Cardiac septum (tissue), 1 donor: ENCODE measurements around the gene MRPL32. TPM values are rescaled to one million over a fixed set of nuclear protein-coding genes. Genes with fewer than 3 reads are reported as not detected.
"Not testable (repeated sequence)": the region's sequence is repeated elsewhere in the genome, so short reads cannot be mapped to it uniquely, and the experiment has no call there.

Source experiments
- DNase-seq: peaks from one replicate; pipeline ENCODE4 v3.0.0-alpha.2; 2020; ENCODE audit warnings: low spot score
- intact Hi-C: fragments of 100-400 bp; cut with DNase I; formaldehyde crosslinking; loops from one replicate; pipeline ENCODE4 v1.14.0; 2022
- long read RNA-seq: library from polyadenylated mRNA; unstranded; transcript quantifications from one replicate; pipeline ENCODE4 v2.0.0, GENCODE V29; 2021
- total RNA-seq: library from RNA; stranded (reverse); fragmentation: NEBNext Ultra II Directional; extraction: Animal tissue kit (Norgen Biotek cat#: 25700); gene quantifications from one replicate; pipeline ENCODE4 v1.2.1, GENCODE V29; 2021
- donor health status: DM: no; HTN: no; CAD: no.

MRPL32 gene
- 51.3 TPM for total RNA-seq
- long read RNA-seq, transcript MRPL32-201 (3 exons, 1,035 nt): major isoform, 36 of 45 reads
- long read RNA-seq, partial matches to known transcripts: 5 of 45 reads
- long read RNA-seq, other reads (novel, unspliced or antisense): 0 of 45 reads

DNA sequence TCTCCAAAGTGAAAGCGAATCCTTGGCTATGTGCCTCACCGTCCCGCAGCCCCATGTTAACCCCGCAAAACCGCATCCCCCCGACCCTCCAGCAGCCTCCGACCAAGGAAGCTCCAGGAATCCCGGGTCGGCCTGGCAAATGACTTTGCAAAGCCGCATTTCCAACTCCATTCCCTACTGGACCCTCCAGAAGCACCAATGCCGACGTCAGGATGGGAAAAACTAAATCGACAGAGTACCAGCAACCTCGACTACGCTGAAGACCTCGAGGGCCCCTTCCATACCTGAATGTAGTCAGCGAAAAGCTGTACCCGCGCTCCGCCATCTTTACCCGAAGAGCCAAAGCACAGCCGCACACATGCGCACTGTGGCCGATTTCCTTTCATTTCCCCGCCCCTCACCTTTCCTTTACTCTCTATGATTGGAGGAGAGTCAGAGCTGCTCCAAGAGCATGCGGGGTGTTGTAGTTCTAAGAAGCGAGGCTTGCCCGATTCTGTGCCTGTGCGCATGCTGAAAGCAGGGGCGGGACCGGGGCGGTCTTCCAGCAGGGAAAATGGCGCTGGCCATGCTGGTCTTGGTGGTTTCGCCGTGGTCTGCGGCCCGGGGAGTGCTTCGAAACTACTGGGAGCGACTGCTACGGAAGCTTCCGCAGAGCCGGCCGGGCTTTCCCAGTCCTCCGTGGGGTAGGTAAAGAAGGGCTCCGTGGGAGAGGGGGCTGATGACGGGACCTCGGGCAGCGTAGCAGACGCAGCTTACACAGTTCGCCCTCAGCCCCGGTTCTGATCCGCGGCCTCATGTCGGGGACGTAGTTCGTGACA lies at the start of gene MRPL32, which contains the start of gene PSMA2:
TSS of gene MRPL32 (plus strand) at position 543 of the 818 bp plus-strand sequence. CDS start at position 554, 11 bp downstream.
TSS of gene PSMA2 (minus strand) at position 341 of the 818 bp plus-strand sequence. CDS start at position 325, 16 bp downstream.
- DNase-seq: peak; percentile 98
- intact Hi-C loops: loop anchor here (2.0 to 5.0 kb wide), 2 partner anchors 19 to 40 kb away; partner anchors contain the start of gene C7orf25

DNA sequence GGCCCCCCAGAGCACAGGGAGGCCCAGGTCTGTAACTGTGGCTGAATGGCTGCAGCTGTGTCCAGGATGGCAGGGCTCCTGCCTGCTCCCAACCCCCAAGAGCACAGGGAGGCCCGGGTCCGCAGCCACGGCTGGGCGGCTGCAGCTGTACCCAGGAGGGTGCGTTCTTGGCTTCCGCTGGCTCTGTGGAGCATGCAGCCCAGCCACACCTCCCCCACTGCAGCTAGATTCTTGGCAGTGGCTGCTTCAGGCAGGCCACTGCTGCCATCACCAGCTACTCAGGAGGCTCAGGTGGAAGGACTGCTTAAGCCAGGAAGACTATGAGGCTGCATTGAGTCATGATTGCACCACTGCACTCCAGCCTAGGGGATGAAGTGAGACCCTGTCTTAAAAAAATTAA lies 48.2 kb upstream of the MRPL32 start:
- intact Hi-C loops: no loop called here
- no peak for DNase-seq

GRCh38 chr7:42885183-42885582 lies 47.0 kb upstream of the MRPL32 start:
- intact Hi-C loops, DNase-seq: not testable (repeated sequence)

- no peak for DNase-seq
- intact Hi-C loops: no loop called here
These were observed 46.0 kb upstream of the MRPL32 start for GRCh38 chr7:42886129-42886528.

DNA sequence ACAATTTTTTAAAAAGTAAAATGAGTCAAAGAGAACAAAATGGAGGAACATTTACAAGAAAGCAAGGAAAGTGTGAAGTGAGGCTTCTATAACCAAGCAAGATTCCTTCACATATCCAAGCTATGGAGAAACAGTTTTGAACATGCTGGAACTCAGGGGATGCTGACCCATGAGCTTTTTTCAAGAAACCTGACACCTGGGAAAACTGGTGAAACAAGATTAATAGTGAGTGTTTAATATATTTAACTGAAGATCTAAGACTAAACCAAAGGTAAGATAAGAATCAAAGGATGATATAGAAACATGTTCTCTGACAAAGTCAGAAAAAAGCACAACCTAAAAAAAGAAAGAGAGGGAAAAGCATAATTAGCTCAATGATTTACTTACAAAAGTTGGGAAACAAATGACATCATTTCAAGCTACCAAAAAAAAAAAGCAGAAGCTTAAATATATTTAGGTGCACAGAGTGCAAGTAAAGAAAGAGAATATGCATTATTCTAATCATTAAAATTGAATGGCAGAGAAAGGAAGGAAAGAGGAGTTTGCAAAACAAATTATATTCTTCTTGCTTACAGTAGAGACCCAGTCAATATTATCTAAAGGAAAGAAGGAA lies 45.2 kb upstream of the MRPL32 start:
- DNase-seq: no peak
- intact Hi-C loops: no loop called here

DNA sequence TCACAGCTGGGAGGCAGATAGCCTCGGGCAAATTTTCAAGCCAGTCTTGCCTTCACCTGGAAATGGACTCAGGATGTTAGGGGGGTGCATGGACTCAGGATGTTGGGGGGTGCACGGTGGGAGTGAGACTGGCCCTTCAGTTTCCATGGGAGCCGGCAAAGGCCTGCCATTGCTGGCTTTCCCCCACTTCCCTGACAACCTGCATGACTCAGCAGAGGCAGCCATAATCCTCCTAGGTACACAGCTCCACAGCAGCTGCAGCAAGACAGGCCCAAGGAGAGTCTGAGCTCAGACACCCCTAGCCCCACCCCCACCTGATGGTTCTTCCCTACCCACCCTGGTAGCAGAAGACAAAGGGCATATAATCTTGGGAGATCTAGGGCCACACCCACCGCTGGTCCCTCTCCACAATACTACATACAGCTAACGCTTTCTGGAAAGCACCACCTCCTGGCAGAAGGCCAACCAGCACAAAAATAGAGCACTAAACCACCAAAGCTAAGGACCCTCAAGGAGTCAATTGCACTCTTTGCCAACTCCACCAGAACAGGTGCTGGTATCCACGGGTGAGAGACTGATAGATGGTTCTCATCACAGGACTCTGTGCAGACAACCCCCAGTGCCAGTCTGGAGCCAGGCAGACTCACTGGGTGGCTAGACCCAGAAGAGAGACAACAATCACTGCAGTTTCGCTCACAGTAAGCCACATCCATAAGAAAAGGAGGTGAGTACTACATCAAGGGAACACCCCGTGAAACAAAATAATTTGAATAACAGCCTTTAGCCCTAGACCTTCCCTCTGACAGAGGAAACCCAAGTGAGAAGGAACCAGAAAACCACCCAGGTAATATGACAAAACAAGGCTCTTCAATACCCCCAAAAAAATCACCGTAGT lies 38.6 kb upstream of the MRPL32 start:
- no peak for DNase-seq
- intact Hi-C loops: no loop called here

DNA sequence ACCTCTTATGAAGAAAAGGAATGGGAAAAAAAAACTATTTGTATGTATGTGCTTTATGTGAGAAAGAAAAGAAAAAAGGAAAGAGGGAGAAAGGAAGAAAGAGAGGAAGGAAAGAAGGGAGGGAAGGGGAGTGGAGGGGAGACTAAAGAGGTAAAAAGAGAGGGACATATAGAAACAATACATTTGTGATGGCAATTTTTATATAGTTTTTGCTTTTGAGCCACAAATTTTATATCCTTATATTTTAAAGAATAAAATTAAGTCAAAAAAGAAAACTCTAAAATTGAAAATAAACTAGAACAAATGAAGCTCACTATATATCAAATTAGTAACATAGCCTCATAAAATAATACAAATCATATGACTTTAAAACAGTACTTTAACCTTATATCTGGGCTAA lies 31.3 kb upstream of the MRPL32 start:
- no peak for DNase-seq
- intact Hi-C loops: no loop called here

- intact Hi-C loops: no loop called here
- DNase-seq: no peak
These were observed 29.8 kb upstream of the MRPL32 start for GRCh38 chr7:42902331-42902730.

DNA sequence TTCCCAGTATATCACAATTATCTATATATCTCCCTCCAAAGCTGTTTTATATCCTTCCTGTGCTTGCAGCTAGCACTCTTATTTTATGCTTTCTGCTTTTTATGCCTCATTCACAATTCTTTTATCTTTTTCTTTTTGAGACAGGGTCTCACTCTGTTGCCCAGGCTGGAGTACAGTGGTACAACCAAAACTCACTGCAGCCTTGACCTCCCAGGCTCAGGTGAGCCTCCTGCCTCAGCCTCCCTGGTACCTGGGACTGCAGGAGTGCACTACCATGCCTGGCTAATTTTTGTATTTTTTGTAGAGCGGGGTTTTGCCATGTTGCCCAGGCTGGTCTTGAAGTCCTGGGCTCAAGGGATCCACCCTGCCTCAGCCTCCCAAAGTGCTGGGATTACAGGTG lies 26.0 kb upstream of the MRPL32 start:
- intact Hi-C loops: no loop called here

DNA sequence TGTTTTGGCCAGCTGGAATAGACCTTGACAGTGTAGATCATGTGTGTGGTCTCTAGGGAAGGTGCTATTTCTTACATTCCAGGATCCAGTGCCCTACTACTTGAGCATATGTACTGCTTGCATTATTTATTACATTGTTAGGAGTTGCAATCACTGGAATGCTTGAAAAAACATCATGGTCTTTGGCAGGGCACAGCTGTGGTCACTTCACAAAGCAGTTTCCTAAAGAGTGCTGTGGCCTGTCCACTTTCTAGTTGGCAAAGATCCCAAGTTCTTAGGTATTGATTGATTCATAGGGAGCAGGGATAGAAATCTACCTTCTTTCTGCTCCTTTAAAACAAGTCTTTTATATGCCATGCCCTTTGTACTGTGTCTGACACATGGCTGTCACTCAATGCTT lies 24.9 kb upstream of the MRPL32 start:
- no peak for DNase-seq
- intact Hi-C loops: no loop called here

More for the DNA sequence above, 26.0 kb upstream of the MRPL32 start:
- DNase-seq: no peak

- intact Hi-C loops: no loop called here
- no peak for DNase-seq
These were observed 21.9 kb upstream of the MRPL32 start for GRCh38 chr7:42910306-42910705.

DNA sequence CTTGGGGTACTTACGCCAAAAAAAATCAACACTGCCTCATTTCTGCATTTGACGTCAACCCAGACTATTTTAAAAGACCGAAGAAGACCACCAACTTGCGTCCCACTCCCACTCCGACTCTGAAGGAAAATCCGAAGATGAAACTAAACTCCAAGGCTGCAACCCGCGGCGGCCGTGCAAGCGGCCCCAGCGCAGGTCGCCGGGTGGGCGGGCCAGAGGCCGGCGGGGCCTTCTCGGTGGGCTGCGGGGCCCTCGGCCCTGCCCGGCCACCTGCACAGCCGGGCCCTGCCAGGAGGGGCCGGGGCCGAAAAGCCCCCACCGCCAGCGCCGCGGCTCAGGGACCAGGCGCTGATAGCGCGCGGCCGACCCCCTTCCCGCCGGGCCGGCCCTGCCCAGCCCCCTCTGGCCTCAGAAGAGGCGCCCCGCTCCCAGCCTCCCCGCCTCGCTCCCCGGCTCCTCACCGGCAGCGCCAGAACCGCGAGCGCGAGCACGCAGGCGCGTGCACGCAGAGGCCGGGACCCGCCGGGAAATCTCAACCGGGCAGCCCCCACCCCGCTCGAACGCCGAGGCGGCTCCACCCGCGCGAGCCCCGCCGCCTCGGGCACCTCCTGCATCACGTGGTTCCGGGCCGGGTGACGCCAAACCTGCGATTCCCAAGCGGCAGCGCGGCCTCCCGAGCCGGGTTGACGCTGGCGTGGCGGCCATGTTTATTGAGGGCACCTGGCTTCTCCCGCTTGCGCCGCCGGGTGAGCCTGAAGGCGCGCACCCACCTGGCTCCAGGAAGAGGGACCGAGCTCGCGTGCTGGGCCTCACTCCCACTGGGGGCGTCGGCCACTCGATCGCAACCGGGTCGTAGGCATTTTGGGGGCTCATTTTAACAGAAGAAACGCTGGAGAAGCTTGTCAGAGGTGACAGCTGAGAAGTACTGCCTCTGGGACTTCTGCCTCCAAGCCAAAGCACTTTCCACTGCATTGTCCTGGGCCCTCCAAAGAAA lies 20.4 kb upstream of the MRPL32 start, which contains the start of gene C7orf25:
TSS of gene C7orf25 (minus strand) at position 617 of the 994 bp plus-strand sequence. CDS start 1,170 bp downstream, outside the sequence.
- intact Hi-C loops: loop anchor here (2.0 kb wide), 1 partner anchor 21 kb away; the partner anchor contains the start of genes MRPL32 and PSMA2

DNA sequence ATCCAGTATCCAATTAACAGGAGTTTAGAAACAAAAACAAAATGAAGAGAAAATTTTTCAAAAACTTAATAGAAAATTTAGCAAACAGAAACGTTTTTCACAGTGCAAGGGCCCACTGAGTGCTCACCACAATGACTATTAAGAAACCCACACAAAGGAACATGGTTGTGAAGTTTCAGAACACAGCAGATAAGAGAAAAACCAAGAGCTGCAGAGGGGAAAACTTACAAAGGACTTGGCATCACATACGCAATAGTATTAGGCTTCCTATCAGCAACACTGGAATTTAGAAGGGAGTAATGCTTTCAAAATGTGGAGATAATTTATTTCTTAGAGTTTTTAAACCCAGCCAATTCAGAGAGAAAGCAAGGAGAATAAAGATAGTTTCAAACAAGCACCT lies 18.6 kb upstream of the MRPL32 start:
- DNase-seq: no peak
- intact Hi-C loops: loop anchor here (2.0 kb wide), 1 partner anchor 19 kb away; the partner anchor contains the start of genes MRPL32 and PSMA2

More for the DNA sequence above, 20.4 kb upstream of the MRPL32 start, which contains the start of gene C7orf25:
- peak; percentile 99 for DNase-seq

DNA sequence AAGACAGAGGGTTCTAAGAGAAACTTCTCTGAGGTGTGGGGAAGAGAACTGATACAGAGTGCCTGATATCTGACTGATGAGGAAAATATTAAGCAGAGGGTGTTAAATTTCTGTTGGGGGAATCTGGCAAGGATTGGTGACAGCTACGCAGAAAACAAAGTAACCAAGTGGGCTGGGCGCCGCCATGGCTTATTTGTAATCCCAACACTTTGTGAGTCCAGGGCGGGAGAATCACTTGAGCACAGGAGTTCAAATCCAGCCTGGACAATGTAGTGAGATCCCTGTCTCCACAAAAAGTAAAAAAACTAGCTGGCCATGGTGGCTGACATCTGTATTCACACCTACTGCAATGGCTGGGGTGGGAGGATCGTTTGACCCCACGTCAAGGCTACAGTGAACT lies 18.2 kb upstream of the MRPL32 start:
- no peak for DNase-seq
- intact Hi-C loops: no loop called here

- DNase-seq: no peak
- intact Hi-C loops: no loop called here
These were observed 17.6 kb upstream of the MRPL32 start for GRCh38 chr7:42914421-42915045.

DNA sequence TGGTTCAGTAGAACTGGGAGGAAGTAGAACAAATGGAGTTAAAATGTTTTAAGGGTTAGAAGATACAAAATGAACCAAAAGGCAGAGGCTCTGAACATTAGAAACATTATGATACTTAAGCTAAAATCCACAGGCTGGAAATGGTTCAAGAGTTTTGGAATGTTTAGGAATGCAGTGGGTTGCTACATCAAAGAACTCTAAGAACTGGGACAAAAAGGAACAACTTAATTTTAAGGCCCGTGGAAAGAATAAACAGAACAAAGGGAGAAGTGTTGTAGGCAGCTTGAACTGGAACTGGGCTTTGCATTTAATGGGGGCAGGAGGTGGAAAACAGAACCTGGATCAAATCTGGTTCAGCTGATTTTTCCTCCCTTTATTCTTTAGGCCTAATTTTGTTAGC lies 16.8 kb upstream of the MRPL32 start:
- intact Hi-C loops: no loop called here
- DNase-seq: no peak

- intact Hi-C loops: no loop called here
These were observed 10.0 kb upstream of the MRPL32 start for GRCh38 chr7:42922017-42922753.

More at GRCh38 chr7:42922017-42922753, 10.0 kb upstream of the MRPL32 start:
- DNase-seq: no peak
